ENCODE results near the gene IGF1R. TPM values are rescaled to one million over a fixed set of nuclear protein-coding genes. Genes with fewer than 3 reads are reported as not detected.
"Not testable (repeated sequence)": the region's sequence is repeated elsewhere in the genome, so short reads cannot be mapped to it uniquely, and the experiment has no call there.

IGF1R gene
- total and polyA plus RNA-seq, 4 experiments from 2014 or later: 0.45 to 49.2 (median 25.1) TPM

DNA sequence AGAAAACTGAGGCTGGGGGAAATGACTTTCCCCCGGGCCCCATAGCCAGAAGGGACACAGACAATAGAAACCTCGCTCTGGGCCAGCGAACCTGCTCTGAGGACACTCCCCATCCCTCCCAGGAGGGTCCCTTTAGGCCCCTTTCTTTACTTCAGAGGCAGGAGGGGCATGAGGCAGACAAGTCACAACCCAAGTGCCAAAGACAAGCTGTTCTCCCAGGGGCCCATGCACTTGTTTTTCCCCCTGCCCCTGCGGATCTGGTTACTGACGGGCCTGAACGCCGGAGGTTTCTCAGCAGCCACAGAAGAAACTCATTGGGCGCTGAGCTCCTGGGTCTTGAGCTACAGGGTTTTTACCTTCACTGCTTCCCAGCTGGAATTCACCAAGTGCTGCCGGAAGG is 349.4 kb downstream of the IGF1R start:
- intact Hi-C loops (cut with micrococcal nuclease): no loop called here
- Mint-ChIP-seq H3K9me3 (peaks cover 0 to 15% (median 10%) of the 10 kb centered on the region in 8 donors), H3K4me3 (no peak overlapping the region), H3K36me3 (no peaks in the 10 kb centered on the region), H3K4me1 (no peaks in the 10 kb centered on the region), H3K27ac (no peak overlapping the region), H3K27me3 (peaks cover 4 to 5% of the 10 kb centered on the region in 2 donors)
- Histone ChIP-seq H3K27ac (ENCODE audit: low read depth, low read length) (no peak overlapping the region), H3K9me3 (ENCODE audit: control insufficient read depth in 1 of 2, low read length in 2 of 2) (no peaks in the 10 kb centered on the region), H3K4me1 (ENCODE audit: insufficient read depth, low read length) (no peaks in the 10 kb centered on the region), H3K36me3 (ENCODE audit: insufficient read depth, low read length) (no peaks in the 10 kb centered on the region), H3K27me3 (ENCODE audit: insufficient read depth, low read length) (no peaks in the 10 kb centered on the region), H3K4me3 (ENCODE audit: low read length in 2 of 2) (no peak overlapping the region)
- no peak for DNase-seq
- CTCF ChIA-PET (ENCODE audit: partially characterized antibody): no interaction called here
- POLR2A ChIA-PET (ENCODE audit: partially characterized antibody): no interaction called here

GRCh38 chr15:98998279-98998678 is 349.9 kb downstream of the IGF1R start:
- Histone ChIP-seq H3K9me3 (ENCODE audit: control insufficient read depth in 1 of 2, low read length in 2 of 2) (no peaks in the 10 kb centered on the region), H3K4me1 (ENCODE audit: insufficient read depth, low read length) (no peaks in the 10 kb centered on the region), H3K27ac (ENCODE audit: low read depth, low read length) (no peak overlapping the region), H3K4me3 (ENCODE audit: low read length in 2 of 2) (no peak overlapping the region), H3K27me3 (ENCODE audit: insufficient read depth, low read length) (no peaks in the 10 kb centered on the region), H3K36me3 (ENCODE audit: insufficient read depth, low read length) (no peaks in the 10 kb centered on the region)
- Mint-ChIP-seq H3K27me3 (peaks cover 3 to 4% of the 10 kb centered on the region in 2 donors), H3K36me3 (no peaks in the 10 kb centered on the region), H3K27ac (no peak overlapping the region), H3K4me3 (no peak overlapping the region), H3K9me3 (peaks cover 0 to 15% (median 9%) of the 10 kb centered on the region in 8 donors), H3K4me1 (no peaks in the 10 kb centered on the region)
- ChIA-PET CTCF (ENCODE audit: partially characterized antibody) (no interaction called here), POLR2A (ENCODE audit: partially characterized antibody) (no interaction called here)
- DNase-seq: no peak
- intact Hi-C loops (cut with micrococcal nuclease): no loop called here

DNA sequence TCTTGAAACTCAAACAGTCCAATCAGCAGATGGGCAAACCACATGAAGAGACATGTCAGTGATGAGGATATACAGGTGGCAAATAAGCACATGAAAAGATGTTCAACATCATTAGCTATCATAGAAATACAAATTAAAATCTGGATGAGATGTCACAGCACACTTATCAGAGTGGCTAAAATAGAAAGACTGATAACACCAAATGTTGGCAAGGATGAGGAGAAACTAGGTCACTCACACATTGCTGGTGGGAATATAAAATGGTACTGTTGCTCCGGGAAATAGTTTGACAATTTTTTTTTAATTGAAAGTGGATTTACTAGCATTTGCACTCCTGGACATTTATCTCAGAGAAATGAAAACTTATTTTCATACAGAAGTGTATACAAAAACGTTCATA is 350.9 kb downstream of the IGF1R start:
- DNase-seq: no peak
- Mint-ChIP-seq H3K4me1 (no peaks in the 10 kb centered on the region), H3K27ac (no peak overlapping the region), H3K9me3 (peaks cover 0 to 15% (median 9%) of the 10 kb centered on the region in 8 donors), H3K4me3 (no peak overlapping the region), H3K27me3 (peaks cover 3 to 4% of the 10 kb centered on the region in 2 donors), H3K36me3 (no peaks in the 10 kb centered on the region)
- Histone ChIP-seq H3K27me3 (ENCODE audit: insufficient read depth, low read length) (no peaks in the 10 kb centered on the region), H3K9me3 (ENCODE audit: control insufficient read depth in 1 of 2, low read length in 2 of 2) (no peaks in the 10 kb centered on the region), H3K4me1 (ENCODE audit: insufficient read depth, low read length) (no peaks in the 10 kb centered on the region), H3K4me3 (ENCODE audit: low read length in 2 of 2) (no peak overlapping the region), H3K27ac (ENCODE audit: low read depth, low read length) (no peak overlapping the region), H3K36me3 (ENCODE audit: insufficient read depth, low read length) (no peaks in the 10 kb centered on the region)
- ChIA-PET POLR2A (ENCODE audit: partially characterized antibody) (no interaction called here), CTCF (ENCODE audit: partially characterized antibody) (no interaction called here)
- intact Hi-C loops (cut with micrococcal nuclease): no loop called here

DNA sequence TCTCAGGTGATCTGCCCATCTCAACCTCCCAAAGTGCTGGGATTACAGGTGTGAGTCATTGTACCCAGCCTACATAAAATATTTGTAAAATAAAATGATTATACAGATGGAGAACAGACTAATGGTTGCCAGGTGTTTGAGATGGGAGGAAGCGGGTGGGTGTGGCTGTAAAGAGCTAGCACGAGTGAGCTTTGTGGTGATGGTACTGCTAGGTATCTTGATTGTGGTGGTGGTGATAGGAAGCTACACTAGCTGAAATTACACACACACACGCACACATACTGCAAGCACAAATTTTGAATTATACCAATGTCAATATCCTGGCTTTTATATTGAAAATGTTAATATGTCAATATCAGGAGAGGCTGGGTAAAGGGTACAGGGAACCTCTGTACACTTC is 353.9 kb downstream of the IGF1R start:
- intact Hi-C loops (cut with micrococcal nuclease): no loop called here
- peaks cover 0 to 3% of the 10 kb centered on the region in 2 donors for H3K27me3 Mint-ChIP-seq
- POLR2A ChIA-PET (ENCODE audit: partially characterized antibody): no interaction called here

DNA sequence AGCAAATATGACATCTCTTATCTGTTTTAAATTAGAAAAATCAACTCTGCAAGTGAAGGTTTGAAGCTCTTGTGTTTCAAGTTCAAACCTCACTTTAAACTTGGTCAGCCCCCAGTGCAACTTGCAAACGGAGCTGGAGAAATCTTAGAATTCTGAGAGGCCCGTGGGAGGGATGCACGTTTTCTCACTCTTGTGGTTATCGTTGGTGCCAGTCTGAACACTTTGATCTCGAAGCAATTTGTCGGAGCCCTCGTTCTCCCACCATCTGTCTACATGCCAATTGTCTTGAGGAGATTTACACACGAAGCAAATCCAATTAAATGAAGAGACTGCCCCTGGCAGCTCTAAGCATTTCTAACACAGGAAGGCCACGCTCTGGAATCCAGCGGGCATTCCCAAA is 355.0 kb downstream of the IGF1R start:
- H3K4me3 ChIP-seq (ENCODE audit: low read length in 2 of 2); H3K36me3 ChIP-seq (ENCODE audit: insufficient read depth, low read length); DNase-seq; H3K27ac ChIP-seq (ENCODE audit: low read depth, low read length); H3K4me3 Mint-ChIP-seq; H3K4me1 Mint-ChIP-seq; H3K27ac Mint-ChIP-seq; POLR2A ChIA-PET (ENCODE audit: partially characterized antibody); H3K9me3 Mint-ChIP-seq; H3K36me3 Mint-ChIP-seq; H3K4me1 ChIP-seq (ENCODE audit: insufficient read depth, low read length); H3K9me3 ChIP-seq (ENCODE audit: control insufficient read depth in 1 of 2, low read length in 2 of 2); intact Hi-C loops (cut with micrococcal nuclease); H3K27me3 Mint-ChIP-seq; CTCF ChIA-PET (ENCODE audit: partially characterized antibody); H3K27me3 ChIP-seq (ENCODE audit: insufficient read depth, low read length): not testable (repeated sequence)

More for the DNA sequence above, 353.9 kb downstream of the IGF1R start:
- H3K4me1 Mint-ChIP-seq: no peaks in the 10 kb centered on the region
- CTCF ChIA-PET (ENCODE audit: partially characterized antibody): no interaction called here
- no peaks in the 10 kb centered on the region for H3K36me3 ChIP-seq (ENCODE audit: insufficient read depth, low read length)
- no peak overlapping the region for H3K27ac ChIP-seq (ENCODE audit: low read depth, low read length)
- H3K4me3 ChIP-seq (ENCODE audit: low read length in 2 of 2): no peak overlapping the region
- no peaks in the 10 kb centered on the region for H3K4me1 ChIP-seq (ENCODE audit: insufficient read depth, low read length)
- H3K9me3 ChIP-seq (ENCODE audit: control insufficient read depth in 1 of 2, low read length in 2 of 2): no peaks in the 10 kb centered on the region
- H3K36me3 Mint-ChIP-seq: no peaks in the 10 kb centered on the region
- no peaks in the 10 kb centered on the region for H3K27me3 ChIP-seq (ENCODE audit: insufficient read depth, low read length)
- no peak for DNase-seq
- peaks cover 0 to 7% (median 2%) of the 10 kb centered on the region in 8 donors for H3K9me3 Mint-ChIP-seq
- H3K4me3 Mint-ChIP-seq: no peak overlapping the region
- H3K27ac Mint-ChIP-seq: no peak overlapping the region

DNA sequence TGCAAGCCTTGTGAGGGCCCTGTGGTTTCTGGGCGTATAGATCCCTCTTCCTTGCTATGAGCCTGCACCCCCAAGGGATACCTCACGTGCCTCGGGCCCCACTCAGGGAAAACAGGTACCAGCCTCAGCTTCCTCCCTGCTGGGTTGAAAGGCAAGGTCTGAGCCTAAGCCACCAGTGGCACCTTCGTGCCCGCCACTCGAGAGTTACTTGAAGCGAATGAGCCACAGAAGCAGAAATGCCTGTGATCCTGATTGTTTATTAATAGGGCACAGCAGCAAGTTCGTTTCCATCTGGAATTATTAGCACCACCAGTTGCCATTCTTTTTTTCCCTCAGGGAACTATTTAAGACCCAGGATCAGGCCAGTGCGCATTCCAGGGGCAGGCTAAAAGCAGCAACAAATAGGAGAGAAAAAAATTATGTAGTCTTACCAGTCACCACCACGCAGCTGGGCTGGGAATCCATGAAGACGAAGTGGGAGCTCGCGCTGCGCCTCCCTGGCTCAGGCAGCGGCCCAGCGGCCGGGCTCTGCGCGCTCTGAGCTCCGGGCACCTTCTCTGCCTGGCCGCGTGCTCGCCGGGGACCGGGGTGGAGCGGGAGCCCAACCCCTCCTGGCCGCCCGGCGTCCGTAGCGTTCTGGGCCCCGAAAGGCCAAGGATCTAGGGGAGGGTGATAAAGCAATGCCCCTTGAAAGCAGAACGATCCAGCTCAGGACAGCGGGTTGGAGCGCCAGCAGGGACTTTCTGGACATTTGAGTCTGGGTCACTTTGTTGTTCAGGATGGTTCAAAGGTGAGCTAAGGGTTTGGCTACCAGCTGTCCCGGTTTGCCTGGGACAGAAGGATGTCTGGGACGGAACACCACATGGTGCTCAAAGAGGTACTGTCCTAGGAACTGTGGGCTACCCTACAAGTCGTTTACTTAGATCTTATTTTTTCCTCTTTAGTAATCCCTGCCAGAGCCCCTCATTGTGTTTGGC is 356.9 kb downstream of the IGF1R start:
- H3K27me3 Mint-ChIP-seq; H3K4me3 Mint-ChIP-seq; intact Hi-C loops (cut with micrococcal nuclease); H3K27ac ChIP-seq (ENCODE audit: low read depth, low read length); POLR2A ChIA-PET (ENCODE audit: partially characterized antibody); H3K36me3 Mint-ChIP-seq; H3K27me3 ChIP-seq (ENCODE audit: insufficient read depth, low read length); H3K4me1 Mint-ChIP-seq; H3K27ac Mint-ChIP-seq; DNase-seq; H3K4me1 ChIP-seq (ENCODE audit: insufficient read depth, low read length); CTCF ChIA-PET (ENCODE audit: partially characterized antibody); H3K4me3 ChIP-seq (ENCODE audit: low read length in 2 of 2); H3K9me3 ChIP-seq (ENCODE audit: control insufficient read depth in 1 of 2, low read length in 2 of 2); H3K36me3 ChIP-seq (ENCODE audit: insufficient read depth, low read length); H3K9me3 Mint-ChIP-seq: not testable (repeated sequence)

GRCh38 chr15:99006146-99006545 is 357.8 kb downstream of the IGF1R start:
- no peaks in the 10 kb centered on the region for H3K36me3 Mint-ChIP-seq
- ChIA-PET POLR2A (ENCODE audit: partially characterized antibody) (no interaction called here), CTCF (ENCODE audit: partially characterized antibody) (no interaction called here)
- peaks cover 0 to 4% (median 0%) of the 10 kb centered on the region in 8 donors for H3K9me3 Mint-ChIP-seq
- no peaks in the 10 kb centered on the region for H3K27me3 ChIP-seq (ENCODE audit: insufficient read depth, low read length)
- H3K27ac ChIP-seq (ENCODE audit: low read depth, low read length): no peak overlapping the region
- H3K4me3 ChIP-seq (ENCODE audit: low read length in 2 of 2): no peak overlapping the region
- no peak overlapping the region for H3K4me3 Mint-ChIP-seq
- no peak overlapping the region for H3K27ac Mint-ChIP-seq
- H3K9me3 ChIP-seq (ENCODE audit: control insufficient read depth in 1 of 2, low read length in 2 of 2): no peaks in the 10 kb centered on the region
- H3K4me1 Mint-ChIP-seq: no peaks in the 10 kb centered on the region
- no peaks in the 10 kb centered on the region for H3K4me1 ChIP-seq (ENCODE audit: insufficient read depth, low read length)
- intact Hi-C loops (cut with micrococcal nuclease): no loop called here
- peaks cover 2 to 5% of the 10 kb centered on the region in 2 donors for H3K27me3 Mint-ChIP-seq
- H3K36me3 ChIP-seq (ENCODE audit: insufficient read depth, low read length): no peaks in the 10 kb centered on the region
- no peak for DNase-seq
